GM08714 (cell line): ENCODE data around the gene KHSRP.

Source experiments
- H3K4me3 ChIP-seq: fragments of 200-500 bp; sonication (Bioruptor generic); 2 replicates; pipeline ENCODE4 v1.5.1; 2014; ENCODE audit warnings: mild to moderate bottlenecking, low read length, inconsistent platforms
- ZNF274 ChIP-seq: IDR thresholded peaks from 2 replicates; pipeline ENCODE4 v1.6.1; 2012; ENCODE audit warnings: mild to moderate bottlenecking, low read depth, low read length

Gene KHSRP

DNA sequence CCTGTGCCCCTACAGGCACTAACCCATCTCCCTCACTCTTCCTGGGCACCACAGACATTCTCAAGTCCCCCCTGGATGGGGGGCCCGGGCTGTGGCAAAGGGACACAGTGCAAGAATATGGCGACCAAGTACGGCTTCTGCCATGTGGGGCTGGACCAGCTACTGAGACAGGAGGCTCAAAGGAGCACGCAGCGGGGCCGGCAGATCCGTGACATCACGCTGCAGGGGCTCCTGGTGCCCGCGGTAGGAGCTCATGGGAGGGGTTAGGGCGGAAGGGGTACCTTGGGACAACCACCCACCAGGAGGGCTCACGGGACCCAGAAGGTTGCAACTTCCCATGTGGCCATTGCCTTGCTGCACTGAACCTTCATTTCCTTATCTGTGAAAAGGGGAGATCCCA is 28.3 kb downstream of the KHSRP start:
- H3K4me3 ChIP-seq = no peak overlapping the region
- TF ChIP-seq ZNF274 = no peak

DNA sequence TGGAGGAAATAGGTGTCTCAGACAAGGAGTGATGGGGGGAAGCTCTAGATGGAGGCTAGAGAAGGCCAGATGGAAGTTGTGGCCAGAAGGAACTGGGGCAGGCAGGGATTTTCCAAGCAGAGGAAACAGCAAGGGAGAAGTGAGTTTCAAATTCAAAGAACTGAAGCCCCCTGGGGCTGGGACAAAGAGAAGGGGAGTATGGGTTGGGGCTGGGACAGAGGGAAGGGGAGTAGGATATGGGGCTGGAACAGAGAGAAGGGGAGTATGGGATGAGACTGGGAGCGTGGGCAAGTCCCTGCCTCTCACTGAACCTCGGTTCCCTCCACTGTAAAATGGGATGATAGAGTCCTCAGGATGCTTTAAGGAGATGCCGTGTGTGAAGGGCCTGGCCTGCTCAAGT is 29.8 kb downstream of the KHSRP start:
- no peak overlapping the region for H3K4me3 ChIP-seq
- TF ChIP-seq ZNF274 = no peak

DNA sequence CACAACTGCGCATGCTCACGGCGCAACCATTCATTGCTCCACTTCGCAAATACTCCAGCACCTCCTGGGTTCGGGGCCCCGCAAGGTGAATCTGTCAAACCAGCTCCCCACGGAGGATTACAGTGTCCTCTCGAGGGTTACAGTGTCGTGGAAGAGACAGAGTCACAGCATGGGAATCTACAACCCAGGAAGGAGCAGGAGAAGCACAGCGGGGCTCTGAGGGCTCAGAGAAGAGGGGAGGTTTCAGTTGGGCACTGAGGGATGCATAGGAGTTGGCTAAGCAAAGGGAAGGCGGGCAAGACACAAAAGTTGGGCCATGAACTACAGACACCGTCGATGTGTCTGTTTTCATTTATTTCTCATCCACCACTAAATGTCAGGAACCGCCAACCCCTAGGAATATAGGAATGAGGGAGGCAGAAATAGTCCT is 30.6 kb downstream of the KHSRP start:
- H3K4me3 ChIP-seq = peak overlapping the region; percentile 80; the same call in 1 of the 2 replicates
- no peak for TF ChIP-seq ZNF274

DNA sequence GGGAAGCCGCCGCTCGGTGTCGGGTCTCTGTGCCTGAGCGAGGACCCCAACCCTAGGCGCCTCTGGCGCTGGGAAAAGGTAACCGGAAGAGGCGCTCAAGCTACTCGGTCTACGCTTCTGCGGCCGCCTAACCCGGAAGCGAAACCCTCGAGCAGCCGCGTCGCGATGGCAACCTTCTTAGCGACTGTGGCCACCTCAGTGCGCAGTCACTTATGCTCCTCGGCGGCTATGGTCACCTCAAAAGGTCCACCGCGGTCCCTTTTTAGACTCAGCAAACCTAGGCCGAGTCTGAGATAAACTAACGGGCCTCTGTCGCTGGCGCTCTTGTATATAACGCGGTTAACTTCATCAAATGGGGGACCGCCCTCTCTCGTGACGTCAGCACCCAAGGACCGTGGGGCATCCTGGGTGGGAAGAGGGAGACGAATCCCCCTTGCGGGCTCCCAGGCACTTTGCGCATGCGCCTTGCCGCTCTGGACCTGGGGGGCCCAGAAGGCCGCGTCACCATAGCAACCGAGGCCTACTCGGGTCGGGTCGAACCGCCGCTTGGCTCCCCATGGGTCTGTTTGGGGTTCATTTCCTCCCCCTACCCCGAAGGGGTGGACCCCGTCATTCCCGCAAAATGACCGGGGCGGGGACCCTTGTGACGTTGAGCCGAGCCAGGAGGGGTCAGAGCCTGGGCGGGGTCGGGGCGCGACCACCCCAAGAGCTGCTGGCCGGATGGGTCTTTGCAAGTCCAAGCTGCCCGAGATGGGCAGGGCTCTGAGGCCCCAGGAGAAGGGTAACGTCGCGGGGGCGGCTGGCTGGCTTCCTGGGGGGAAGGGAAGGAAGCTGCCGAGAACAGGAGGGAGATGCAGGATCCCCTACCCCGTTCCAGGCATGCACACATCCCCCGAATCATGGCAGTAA is 31.3 kb downstream of the KHSRP start, which contains the start of gene GTF2F1:
Gene GTF2F1, minus strand, starts transcription at position 91 of the 909 bp plus-strand sequence. CDS start 169 bp downstream, outside the sequence.
- H3K4me3 ChIP-seq = peak within 1 kb of the TSS; percentile 80
- no peak for TF ChIP-seq ZNF274

DNA sequence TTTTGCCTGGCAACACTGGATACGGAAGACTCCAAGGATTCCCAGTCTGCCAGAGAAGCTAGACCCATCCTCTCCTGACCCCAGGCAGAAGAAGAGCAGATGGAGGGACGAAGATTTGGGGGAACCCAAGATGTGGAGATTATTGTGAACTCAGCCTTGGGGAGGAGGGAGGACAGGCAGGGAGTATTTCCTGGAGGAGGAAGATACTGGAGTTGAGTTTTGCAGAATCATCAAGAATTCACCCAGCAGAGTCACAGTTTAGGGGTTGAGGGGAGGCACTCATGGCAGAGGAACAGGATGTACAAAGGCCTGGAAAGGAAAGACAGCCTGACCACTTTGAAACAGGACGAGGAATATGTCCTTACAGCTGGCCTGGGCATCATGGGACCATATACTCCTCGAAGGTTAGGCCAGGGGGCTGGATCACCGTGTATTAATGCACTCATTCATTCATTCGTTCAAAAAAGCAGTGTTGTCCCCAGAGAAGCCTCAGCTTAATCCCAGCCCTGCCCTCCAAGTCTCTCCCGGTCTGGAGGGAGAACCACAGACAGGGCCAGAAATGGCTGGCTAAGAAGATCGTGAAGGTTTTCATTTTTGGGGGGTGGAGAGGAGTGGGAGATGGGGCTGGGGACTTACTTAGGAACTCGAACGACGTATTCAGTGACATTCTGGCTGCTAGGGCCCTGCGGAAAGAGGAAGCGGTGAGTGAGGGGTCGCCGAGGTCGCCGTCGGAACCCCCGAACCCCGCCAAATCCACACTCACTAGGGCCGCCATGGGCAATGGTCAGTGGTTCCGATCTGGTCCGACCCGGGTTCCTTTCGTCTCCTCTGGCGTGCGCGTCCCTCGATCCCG is 32.2 kb downstream of the KHSRP start:
- TF ChIP-seq ZNF274 = no peak

DNA sequence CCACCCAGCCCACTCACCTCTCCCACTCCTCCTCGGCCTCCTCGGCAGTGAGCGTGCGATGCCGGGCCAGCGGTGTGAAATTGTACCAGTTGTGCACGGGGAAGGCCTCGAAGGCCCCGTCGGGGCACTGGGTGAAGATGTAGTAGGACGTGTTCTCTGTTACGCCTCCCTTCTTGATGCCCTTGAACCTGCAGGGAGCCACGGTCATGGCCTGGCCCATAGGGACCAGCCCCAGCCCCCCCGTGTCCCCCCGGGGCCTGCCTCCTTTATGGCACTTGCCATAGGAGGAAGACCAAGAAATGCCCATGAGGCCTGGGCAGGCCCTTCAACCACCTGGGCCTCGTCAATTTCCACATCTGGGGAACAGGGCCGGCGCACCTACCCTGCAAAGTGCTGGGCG is 37.2 kb downstream of the KHSRP start:
- H3K4me3 ChIP-seq = no peak overlapping the region
- no peak for TF ChIP-seq ZNF274

More for the DNA sequence above, 32.2 kb downstream of the KHSRP start:
- peak overlapping the region; percentile 80 for H3K4me3 ChIP-seq

DNA sequence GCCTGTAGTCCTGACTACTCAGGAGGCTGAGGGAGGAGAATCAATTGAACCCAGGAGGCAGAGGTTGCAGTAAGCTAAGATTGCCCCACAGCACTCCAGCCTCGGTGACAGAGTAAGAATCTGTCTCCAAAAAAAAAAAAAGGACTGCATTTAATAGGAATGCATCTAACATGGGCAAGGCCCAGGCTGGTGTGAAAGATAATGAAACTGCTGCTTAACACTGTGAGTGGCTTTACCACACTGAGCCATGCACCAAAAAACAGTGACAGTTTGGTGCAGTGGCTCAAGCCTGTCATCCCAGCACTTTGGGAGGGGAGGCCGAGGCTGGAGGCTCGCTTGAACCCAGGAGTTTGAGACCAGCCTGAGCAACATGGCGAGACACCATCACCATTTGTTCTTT is 40.2 kb downstream of the KHSRP start:
- no peak overlapping the region for H3K4me3 ChIP-seq
- no peak for TF ChIP-seq ZNF274

DNA sequence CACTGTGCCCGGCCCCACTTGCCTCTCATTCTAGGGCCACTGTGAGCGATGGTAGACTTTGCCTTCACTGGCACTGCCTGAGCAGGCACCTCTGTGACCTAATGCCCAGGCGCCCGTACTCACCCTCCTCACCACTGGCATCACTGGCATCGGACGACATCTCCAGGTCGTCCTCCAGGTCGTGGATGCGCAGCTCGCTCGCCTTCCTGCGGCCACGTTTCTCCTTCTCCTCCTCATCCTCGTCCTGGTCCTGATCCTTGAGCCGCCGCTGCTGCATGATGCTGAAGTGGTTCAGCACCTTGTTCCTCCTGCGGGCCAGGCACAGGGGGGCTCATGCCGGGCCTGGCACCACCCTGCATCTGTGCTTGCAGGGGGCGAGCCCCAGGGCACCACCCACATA is 41.4 kb downstream of the KHSRP start:
- H3K4me3 ChIP-seq = no peak overlapping the region
- no peak for TF ChIP-seq ZNF274

DNA sequence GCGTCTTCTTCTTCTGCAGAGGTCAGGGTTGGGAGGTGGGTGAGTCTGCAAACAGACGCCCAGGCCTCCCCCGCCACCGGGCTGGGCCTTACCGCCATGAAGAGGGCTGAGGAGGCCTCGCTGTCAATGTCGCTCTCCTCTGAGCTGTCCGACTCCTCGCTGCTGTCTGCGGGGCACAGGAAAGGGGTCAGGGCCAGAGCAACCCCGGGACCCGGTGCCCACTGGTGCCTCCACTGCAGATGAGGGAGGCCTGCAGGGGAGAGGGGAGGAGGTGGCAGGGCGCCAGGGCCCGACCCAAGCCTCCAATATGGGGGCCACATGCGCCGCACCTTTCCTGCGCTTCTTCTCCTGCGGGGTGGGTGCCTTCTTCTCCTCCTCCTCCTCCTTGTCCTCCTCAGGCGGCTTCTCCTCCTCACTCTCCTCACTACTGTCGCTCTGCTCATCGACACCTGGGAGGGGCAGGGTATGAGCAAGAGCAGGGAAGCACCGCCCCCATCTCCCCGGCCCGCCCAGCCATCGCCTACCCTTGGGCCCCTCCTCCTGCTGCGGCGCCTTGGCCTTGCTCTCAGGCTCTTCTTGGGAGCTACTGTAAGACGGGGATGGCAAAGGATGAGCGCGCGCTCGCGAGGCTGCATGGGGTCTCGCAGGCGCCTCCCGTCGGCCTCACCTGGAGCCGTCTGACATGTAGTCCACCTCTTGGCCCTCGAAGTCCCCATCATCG is 43.4 kb downstream of the KHSRP start:
- H3K4me3 ChIP-seq = no peak overlapping the region
- no peak for TF ChIP-seq ZNF274

DNA sequence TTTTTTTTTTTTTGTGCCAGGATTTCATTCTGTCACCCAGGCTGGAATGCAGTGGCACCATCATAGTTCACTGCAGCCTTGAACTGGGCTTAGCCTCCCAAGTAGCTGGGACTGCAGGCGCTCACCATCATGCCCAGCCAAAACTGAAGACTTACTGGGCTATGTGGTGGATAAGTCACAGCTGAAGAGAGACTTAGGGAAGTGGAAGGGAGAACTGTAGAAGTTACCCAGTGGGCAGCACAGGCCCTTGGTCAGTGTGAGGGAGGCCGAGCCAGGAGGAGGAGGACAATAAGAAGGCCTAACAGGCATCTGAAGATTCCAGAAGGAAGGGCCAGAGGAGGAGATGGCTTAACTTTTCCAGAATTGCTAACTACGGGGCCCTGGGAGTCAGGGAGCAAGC is 44.9 kb downstream of the KHSRP start:
- no peak for TF ChIP-seq ZNF274
- no peak overlapping the region for H3K4me3 ChIP-seq

DNA sequence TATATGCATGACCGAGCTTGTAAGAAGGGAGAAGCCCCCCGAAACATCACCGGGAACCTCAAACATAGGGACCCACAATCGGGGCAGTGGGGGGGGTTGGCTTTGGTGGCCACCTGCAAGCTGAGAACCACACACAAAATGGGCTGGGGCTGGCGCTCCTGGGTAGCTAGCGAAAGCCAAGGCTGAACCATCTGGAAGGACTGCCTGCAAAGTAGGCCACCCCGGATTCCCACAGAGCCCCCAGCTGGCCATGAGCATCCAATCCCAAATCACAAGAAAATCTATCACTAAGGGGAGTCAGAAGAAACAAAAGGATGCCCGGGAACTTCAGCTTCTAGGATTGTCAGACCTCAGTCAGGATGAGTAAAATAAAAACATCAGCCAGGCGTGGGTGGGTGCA is 46.1 kb downstream of the KHSRP start:
- no peak for TF ChIP-seq ZNF274
- H3K4me3 ChIP-seq = no peak overlapping the region

DNA sequence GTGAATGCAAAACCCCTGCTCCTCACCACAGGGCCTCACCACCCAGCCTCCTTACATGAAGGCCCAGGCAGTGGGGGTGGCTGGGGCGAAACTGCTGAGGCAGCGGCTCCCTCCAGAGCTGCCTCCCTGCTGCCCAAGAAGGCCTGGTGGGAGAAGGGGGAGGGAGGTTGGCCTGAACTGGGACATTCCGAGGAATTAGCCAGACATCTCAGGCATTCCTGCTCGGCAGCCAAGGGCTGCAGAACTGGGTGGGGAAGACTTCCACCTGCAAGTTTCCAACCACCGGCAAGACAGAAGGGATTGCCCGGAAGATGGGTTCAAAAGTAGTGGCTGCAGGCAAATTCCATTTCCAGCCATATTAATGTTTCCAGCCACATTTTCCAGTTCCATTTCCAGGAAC is 46.6 kb downstream of the KHSRP start:
- H3K4me3 ChIP-seq = no peak overlapping the region
- TF ChIP-seq ZNF274 = no peak

DNA sequence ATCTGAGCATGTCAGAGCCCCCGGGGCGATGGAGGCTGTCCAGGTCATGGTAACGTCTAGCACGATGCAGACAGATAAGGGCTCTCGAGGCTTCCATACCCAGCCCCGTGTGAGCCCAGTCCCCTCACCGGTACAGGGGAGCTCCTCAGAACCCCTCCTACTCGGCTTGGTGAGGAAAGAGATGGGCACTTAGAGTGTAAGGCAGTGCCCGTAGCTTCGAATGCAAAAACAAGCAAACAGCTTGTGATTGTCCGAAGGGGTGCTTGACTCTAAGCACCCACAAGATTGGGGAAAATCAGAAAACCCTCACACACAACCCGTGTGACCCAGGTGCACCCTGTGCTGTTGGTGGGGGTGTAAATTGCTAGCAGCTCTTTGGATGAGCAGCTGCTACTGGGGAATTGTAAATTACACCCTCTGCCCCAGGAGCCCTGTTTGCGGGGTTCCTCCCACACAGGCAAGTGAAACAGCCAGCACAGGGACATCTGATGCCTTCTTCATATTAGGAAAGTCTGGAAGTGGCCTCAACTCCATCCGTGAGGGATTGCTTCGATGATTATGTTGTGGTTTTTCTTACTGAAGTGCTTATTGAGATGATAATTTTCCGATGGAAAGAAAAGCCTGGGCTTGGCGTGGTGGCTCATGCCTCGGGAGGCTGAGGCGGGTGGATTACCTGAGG is 48.0 kb downstream of the KHSRP start:
- no peak for TF ChIP-seq ZNF274
- H3K4me3 ChIP-seq = no peak overlapping the region
